Measurements from ENCODE around the gene TRANK1.

The TRANK1 gene

DNA sequence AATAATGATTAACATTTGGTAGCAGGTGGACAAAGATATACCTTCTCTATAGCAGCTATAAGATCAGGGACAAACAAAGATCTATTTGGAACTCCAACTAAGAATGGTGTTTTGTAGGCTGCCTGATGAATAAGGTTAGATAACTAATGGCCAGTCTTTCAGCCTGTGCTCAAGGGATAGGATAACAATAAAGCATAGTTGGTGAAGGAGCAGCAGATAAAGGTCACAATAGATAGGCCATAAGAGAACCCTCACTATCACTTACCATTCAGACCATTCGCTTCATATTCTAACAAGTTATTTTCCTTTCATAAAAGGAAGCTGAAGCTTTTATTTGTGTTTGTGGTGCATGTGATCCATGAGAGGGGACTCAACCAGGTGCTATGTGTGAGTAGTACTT lies 28.3 kb upstream of the TRANK1 start:
- TF ChIP-seq SIN3A (IDR thresholded peaks at IDR 0.05; ENCODE audit: borderline replicate concordance, insufficient read depth, low read length), result no peak
- TF ChIP-seq, protein P1, sequence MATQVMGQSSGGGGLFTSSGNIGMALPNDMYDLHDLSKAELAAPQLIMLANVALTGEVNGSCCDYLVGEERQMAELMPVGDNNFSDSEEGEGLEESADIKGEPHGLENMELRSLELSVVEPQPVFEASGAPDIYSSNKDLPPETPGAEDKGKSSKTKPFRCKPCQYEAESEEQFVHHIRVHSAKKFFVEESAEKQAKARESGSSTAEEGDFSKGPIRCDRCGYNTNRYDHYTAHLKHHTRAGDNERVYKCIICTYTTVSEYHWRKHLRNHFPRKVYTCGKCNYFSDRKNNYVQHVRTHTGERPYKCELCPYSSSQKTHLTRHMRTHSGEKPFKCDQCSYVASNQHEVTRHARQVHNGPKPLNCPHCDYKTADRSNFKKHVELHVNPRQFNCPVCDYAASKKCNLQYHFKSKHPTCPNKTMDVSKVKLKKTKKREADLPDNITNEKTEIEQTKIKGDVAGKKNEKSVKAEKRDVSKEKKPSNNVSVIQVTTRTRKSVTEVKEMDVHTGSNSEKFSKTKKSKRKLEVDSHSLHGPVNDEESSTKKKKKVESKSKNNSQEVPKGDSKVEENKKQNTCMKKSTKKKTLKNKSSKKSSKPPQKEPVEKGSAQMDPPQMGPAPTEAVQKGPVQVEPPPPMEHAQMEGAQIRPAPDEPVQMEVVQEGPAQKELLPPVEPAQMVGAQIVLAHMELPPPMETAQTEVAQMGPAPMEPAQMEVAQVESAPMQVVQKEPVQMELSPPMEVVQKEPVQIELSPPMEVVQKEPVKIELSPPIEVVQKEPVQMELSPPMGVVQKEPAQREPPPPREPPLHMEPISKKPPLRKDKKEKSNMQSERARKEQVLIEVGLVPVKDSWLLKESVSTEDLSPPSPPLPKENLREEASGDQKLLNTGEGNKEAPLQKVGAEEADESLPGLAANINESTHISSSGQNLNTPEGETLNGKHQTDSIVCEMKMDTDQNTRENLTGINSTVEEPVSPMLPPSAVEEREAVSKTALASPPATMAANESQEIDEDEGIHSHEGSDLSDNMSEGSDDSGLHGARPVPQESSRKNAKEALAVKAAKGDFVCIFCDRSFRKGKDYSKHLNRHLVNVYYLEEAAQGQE (IDR thresholded peaks at IDR 0.05; ENCODE audit: insufficient read depth in 1 of 2, low read depth in 2 of 2, low read length in 2 of 2), result no peak
- no peak for TF ChIP-seq FOXP2 (optimal IDR thresholded peaks at IDR 0.05; ENCODE audit: borderline replicate concordance, extremely low read depth, extremely low read length, insufficient read depth)
- TF ChIP-seq POLR2AphosphoS5 (IDR thresholded peaks at IDR 0.05; ENCODE audit: low read depth, low read length), result no peak
- TF ChIP-seq TAF1 (IDR thresholded peaks at IDR 0.05; ENCODE audit: borderline replicate concordance, insufficient read depth, low read length), result no peak

DNA sequence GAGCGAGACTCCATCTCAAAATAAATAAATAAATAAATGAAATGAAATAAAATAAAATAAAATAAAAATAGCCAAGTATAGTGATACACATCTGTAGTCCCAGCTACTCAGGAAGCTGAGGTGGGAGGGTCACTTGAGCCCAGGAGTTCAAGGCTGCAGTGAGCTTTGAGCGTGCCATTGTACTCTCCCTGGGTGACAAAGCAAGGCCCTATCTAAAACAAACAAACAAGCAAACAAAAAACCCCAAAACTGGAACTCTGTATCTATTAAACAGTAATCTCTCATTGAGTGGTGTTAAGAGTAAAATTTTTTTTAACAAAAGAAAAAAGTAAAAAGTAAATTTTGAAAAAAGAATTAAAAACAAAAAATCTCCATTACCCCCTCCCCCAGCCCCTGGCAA lies 27.3 kb upstream of the TRANK1 start:
- no peak for TF ChIP-seq FOXP2 (optimal IDR thresholded peaks at IDR 0.05; ENCODE audit: borderline replicate concordance, extremely low read depth, extremely low read length, insufficient read depth)
- TF ChIP-seq TAF1 (IDR thresholded peaks at IDR 0.05; ENCODE audit: borderline replicate concordance, insufficient read depth, low read length), result no peak
- TF ChIP-seq SIN3A (IDR thresholded peaks at IDR 0.05; ENCODE audit: borderline replicate concordance, insufficient read depth, low read length), result no peak
- TF ChIP-seq, protein P1 (IDR thresholded peaks at IDR 0.05; ENCODE audit: insufficient read depth in 1 of 2, low read depth in 2 of 2, low read length in 2 of 2), result no peak
- no peak for TF ChIP-seq POLR2AphosphoS5 (IDR thresholded peaks at IDR 0.05; ENCODE audit: low read depth, low read length)

DNA sequence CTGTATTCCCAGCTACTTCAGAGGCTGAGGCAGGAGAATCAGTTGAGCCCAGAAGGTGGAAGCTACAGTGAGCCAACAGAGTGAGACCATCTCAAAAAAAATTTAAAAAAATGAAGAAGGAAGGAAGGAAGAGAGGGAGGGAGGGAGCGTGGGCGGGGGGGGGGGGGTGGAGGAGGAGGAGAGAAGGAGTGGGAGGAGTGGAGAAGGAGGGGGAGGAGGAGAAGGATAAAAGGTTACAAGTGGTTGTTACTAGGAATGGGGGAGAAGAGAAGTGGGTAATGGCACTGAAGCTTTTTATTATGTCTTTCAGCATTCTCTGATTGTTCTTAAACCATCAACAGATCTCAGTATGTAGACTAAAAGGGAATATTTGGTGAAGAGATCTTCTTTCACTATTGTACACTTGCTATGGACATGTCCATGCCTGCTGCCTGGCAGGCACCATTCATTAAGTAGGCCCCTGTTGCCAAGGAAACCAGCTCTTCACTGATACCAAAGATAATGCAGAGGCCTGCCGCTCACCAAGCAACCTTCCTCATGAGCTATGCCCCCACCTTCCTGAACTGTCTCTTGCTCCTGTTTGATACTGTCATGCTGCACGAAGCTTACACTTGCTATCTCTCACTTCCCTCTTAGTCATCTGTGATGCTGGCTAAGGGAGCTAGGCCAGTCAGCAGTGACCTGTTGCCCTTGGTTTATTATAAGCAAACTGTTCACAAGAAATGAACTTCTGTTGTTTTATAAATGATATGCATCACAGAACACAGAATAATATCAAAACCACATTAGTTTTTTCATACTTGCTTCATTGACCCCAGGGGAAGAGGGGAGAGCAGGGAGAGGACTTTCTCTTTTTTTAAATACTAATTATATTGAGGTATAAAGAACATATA lies 24.9 kb upstream of the TRANK1 start:
- TF ChIP-seq POLR2AphosphoS5 (IDR thresholded peaks at IDR 0.05; ENCODE audit: low read depth, low read length), result no peak
- no peak for TF ChIP-seq SIN3A (IDR thresholded peaks at IDR 0.05; ENCODE audit: borderline replicate concordance, insufficient read depth, low read length)
- TF ChIP-seq TAF1 (IDR thresholded peaks at IDR 0.05; ENCODE audit: borderline replicate concordance, insufficient read depth, low read length), result no peak
- TF ChIP-seq FOXP2 (optimal IDR thresholded peaks at IDR 0.05; ENCODE audit: borderline replicate concordance, extremely low read depth, extremely low read length, insufficient read depth), result no peak
- TF ChIP-seq, protein P1 (IDR thresholded peaks at IDR 0.05; ENCODE audit: insufficient read depth in 1 of 2, low read depth in 2 of 2, low read length in 2 of 2), result no peak

DNA sequence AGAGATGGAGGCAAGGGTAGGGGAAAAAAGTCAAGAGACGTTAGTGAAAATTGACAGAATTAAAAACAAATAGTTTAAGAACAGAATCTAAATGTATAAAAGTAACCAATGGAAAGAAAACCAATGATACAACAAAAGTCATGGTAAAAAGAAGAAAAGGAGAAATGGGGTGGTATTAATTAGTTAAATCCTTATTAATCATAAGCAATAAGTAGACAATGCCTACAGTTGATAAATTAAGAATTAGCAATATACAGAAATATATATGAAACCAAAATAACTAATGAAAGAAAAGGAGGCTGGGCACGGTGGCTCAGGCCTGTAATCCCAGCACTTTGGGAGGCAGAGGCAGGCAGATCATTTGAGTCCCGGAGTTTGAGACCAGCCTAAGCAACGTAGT lies 24.2 kb upstream of the TRANK1 start:
- TF ChIP-seq TAF1 (IDR thresholded peaks at IDR 0.05; ENCODE audit: borderline replicate concordance, insufficient read depth, low read length) (no peak), SIN3A (IDR thresholded peaks at IDR 0.05; ENCODE audit: borderline replicate concordance, insufficient read depth, low read length) (no peak), FOXP2 (optimal IDR thresholded peaks at IDR 0.05; ENCODE audit: borderline replicate concordance, extremely low read depth, extremely low read length, insufficient read depth) (no peak), POLR2AphosphoS5 (IDR thresholded peaks at IDR 0.05; ENCODE audit: low read depth, low read length) (no peak)
- TF ChIP-seq, protein P1 (IDR thresholded peaks at IDR 0.05; ENCODE audit: insufficient read depth in 1 of 2, low read depth in 2 of 2, low read length in 2 of 2), result no peak

Measured in PFSK-1 (cell line).